COR-L47 (cell line): ENCODE results near the gene ADPRM.
"Not testable (repeated sequence)": the region's sequence is repeated elsewhere in the genome, so short reads cannot be mapped to it uniquely, and the experiment has no call there.

Experiments used
- DNase-seq: peaks from one replicate; lab custom pipeline; 2025; lab: John Stamatoyannopoulos, UW

ADPRM gene

GRCh38 chr17:10699856-10700255 lies 2.5 kb downstream of the ADPRM start:
- no peak for DNase-seq

- DNase-seq = no peak
These were observed 5.2 kb downstream of the ADPRM start for GRCh38 chr17:10702574-10702973.

GRCh38 chr17:10705727-10706126 lies 8.3 kb downstream of the ADPRM start:
- DNase-seq = no peak

GRCh38 chr17:10713318-10713717 lies 15.9 kb downstream of the ADPRM start:
- DNase-seq = no peak

GRCh38 chr17:10716218-10716617 lies 18.8 kb downstream of the ADPRM start:
- no peak for DNase-seq

GRCh38 chr17:10718547-10718946 lies 21.2 kb downstream of the ADPRM start:
- DNase-seq = no peak

GRCh38 chr17:10724546-10725195 lies 27.3 kb downstream of the ADPRM start:
- DNase-seq = no peak

- DNase-seq = no peak
These were observed 27.9 kb downstream of the ADPRM start for GRCh38 chr17:10725262-10725661.

GRCh38 chr17:10726196-10726595 lies 28.8 kb downstream of the ADPRM start:
- DNase-seq = no peak

GRCh38 chr17:10727192-10727591 lies 29.8 kb downstream of the ADPRM start:
- no peak for DNase-seq

- no peak for DNase-seq
These were observed 31.0 kb downstream of the ADPRM start for GRCh38 chr17:10728331-10728892.

GRCh38 chr17:10729334-10730193 lies 32.2 kb downstream of the ADPRM start, which contains the start of gene TMEM220:
TMEM220 (minus strand) TSS chr17:10730023; CDS start chr17:10729851, 172 bp downstream.
- DNase-seq = no peak

GRCh38 chr17:10730247-10730646 lies 32.9 kb downstream of the ADPRM start:
- not testable (repeated sequence) for DNase-seq

GRCh38 chr17:10731408-10731879 lies 34.0 kb downstream of the ADPRM start:
- no peak for DNase-seq

- DNase-seq = not testable (repeated sequence)
These were observed 34.7 kb downstream of the ADPRM start for GRCh38 chr17:10732121-10732520.

- DNase-seq = no peak
These were observed 36.3 kb downstream of the ADPRM start for GRCh38 chr17:10733666-10734065.

GRCh38 chr17:10735251-10735650 lies 37.9 kb downstream of the ADPRM start:
- no peak for DNase-seq

GRCh38 chr17:10735821-10736220 lies 38.4 kb downstream of the ADPRM start:
- DNase-seq = no peak

- DNase-seq = peak; percentile 9
These were observed 39.8 kb downstream of the ADPRM start for GRCh38 chr17:10737168-10737622.

- no peak for DNase-seq
These were observed 40.3 kb downstream of the ADPRM start for GRCh38 chr17:10737736-10738135.

GRCh38 chr17:10738521-10739258 lies 41.3 kb downstream of the ADPRM start:
- DNase-seq = no peak

GRCh38 chr17:10739386-10739785 lies 42.0 kb downstream of the ADPRM start:
- no peak for DNase-seq
